ENCODE results near the gene CES3. TPM values are rescaled to one million over a fixed set of nuclear protein-coding genes. Genes with fewer than 3 reads are reported as not detected.
"Not testable (repeated sequence)": the region's sequence is repeated elsewhere in the genome, so short reads cannot be mapped to it uniquely, and the experiment has no call there.

CES3 gene
- total RNA-seq, 2 experiments from 2014 or later, result 1.6 to 3.0 TPM

GRCh38 chr16:66974156-66974931 lies 13.3 kb downstream of the CES3 start:
- H3K4me1 Mint-ChIP-seq (ENCODE audit: low read depth), result peaks cover 35% of the 10 kb centered on the region
- peak overlapping the region; percentile 72 for H3K4me3 Mint-ChIP-seq
- H3K27me3 Mint-ChIP-seq; H3K9me3 Mint-ChIP-seq; H3K36me3 Mint-ChIP-seq; intact Hi-C loops (cut with micrococcal nuclease); DNase-seq: not testable (repeated sequence)
- peak overlapping the region; percentile 70 for H3K27ac Mint-ChIP-seq
- POLR2A ChIA-PET, result interaction anchor here (1.2 to 1.6 kb wide), 3 partner anchors 26 to 54 kb away, joined by 3 to 5 read pairs (median 3); no protein-coding TSS in a partner anchor
- CTCF ChIA-PET, result interaction anchor here (0.6 to 2.7 kb wide), 8 partner anchors 12 to 183 kb away, joined by 3 to 25 read pairs (median 8); partner anchors contain the start of gene CES3

- Mint-ChIP-seq H3K4me3 (peak overlapping the region; percentile 72), H3K27ac (peak overlapping the region; percentile 70), H3K4me1 (ENCODE audit: low read depth) (peaks cover 35% of the 10 kb centered on the region)
- ChIA-PET CTCF (interaction anchor here (0.8 to 3.7 kb wide), 11 partner anchors 9 to 223 kb away, joined by 3 to 25 read pairs (median 8); partner anchors contain the start of gene CES3), POLR2A (interaction anchor here (1.2 to 1.6 kb wide), 3 partner anchors 25 to 53 kb away, joined by 3 to 5 read pairs (median 3); no protein-coding TSS in a partner anchor)
- intact Hi-C loops (cut with micrococcal nuclease); H3K36me3 Mint-ChIP-seq; H3K9me3 Mint-ChIP-seq; H3K27me3 Mint-ChIP-seq: not testable (repeated sequence)
- peak; percentile 84 for DNase-seq
Observed at GRCh38 chr16:66974932-66975246, 13.8 kb downstream of the CES3 start.

- no peak for DNase-seq
- CTCF ChIA-PET, result interaction anchor here (0.7 to 3.7 kb wide), 15 partner anchors 9 to 222 kb away, joined by 3 to 25 read pairs (median 7); partner anchors contain the start of genes CES3, FBXL8 and TRADD
- Mint-ChIP-seq H3K36me3 (no peaks in the 10 kb centered on the region), H3K9me3 (no peaks in the 10 kb centered on the region), H3K27me3 (no peaks in the 10 kb centered on the region), H3K4me3 (peak overlapping the region; percentile 72), H3K27ac (peak overlapping the region; percentile 70), H3K4me1 (ENCODE audit: low read depth) (peaks cover 35% of the 10 kb centered on the region)
- intact Hi-C loops (cut with micrococcal nuclease), result no loop called here
- POLR2A ChIA-PET, result interaction anchor here (0.8 to 1.6 kb wide), 5 partner anchors 10 to 53 kb away, joined by 3 to 6 read pairs (median 5); partner anchors contain the start of gene CBFB
Observed at GRCh38 chr16:66975302-66975893, 14.3 kb downstream of the CES3 start.

- peak overlapping the region; percentile 43 for H3K27ac Mint-ChIP-seq
- DNase-seq, result no peak
- ChIA-PET POLR2A (no interaction called here), CTCF (interaction anchor here (0.5 to 3.7 kb wide), 16 partner anchors 11 to 250 kb away, joined by 3 to 45 read pairs (median 11); partner anchors contain the start of genes CES3, FBXL8, TMEM208 and TRADD)
- H3K27me3 Mint-ChIP-seq, result no peaks in the 10 kb centered on the region
- H3K4me3 Mint-ChIP-seq, result peak overlapping the region; percentile 34
- H3K36me3 Mint-ChIP-seq, result peaks cover 5% of the 10 kb centered on the region
- intact Hi-C loops (cut with micrococcal nuclease), result loop anchor here (1.0 kb wide), 5 partner anchors 22 to 209 kb away; partner anchors contain the start of genes FBXL8 and TRADD
- peaks cover 44% of the 10 kb centered on the region for H3K4me1 Mint-ChIP-seq (ENCODE audit: low read depth)
- no peaks in the 10 kb centered on the region for H3K9me3 Mint-ChIP-seq
Observed at GRCh38 chr16:66976746-66977145, 15.7 kb downstream of the CES3 start.

- Mint-ChIP-seq H3K36me3 (peaks cover 9% of the 10 kb centered on the region), H3K27ac (peak overlapping the region; percentile 54), H3K4me3 (no peak overlapping the region), H3K27me3 (no peaks in the 10 kb centered on the region), H3K4me1 (ENCODE audit: low read depth) (peaks cover 50% of the 10 kb centered on the region), H3K9me3 (no peaks in the 10 kb centered on the region)
- intact Hi-C loops (cut with micrococcal nuclease), result loop anchor here (1.0 kb wide), 5 partner anchors 23 to 208 kb away; partner anchors contain the start of genes FBXL8 and TRADD
- DNase-seq, result peak; percentile 95
- POLR2A ChIA-PET, result interaction anchor here (1.8 kb wide), 1 partner anchor 182 kb away, joined by 5 read pairs; the partner anchor contains the start of genes FBXL8 and TRADD
- CTCF ChIA-PET, result interaction anchor here (0.5 to 3.7 kb wide), 18 partner anchors 12 to 249 kb away, joined by 3 to 45 read pairs (median 8); partner anchors contain the start of genes CES3, FBXL8, TMEM208 and TRADD
Observed at GRCh38 chr16:66977341-66978113, 16.5 kb downstream of the CES3 start.

GRCh38 chr16:66979011-66979717 lies 18.1 kb downstream of the CES3 start:
- no peaks in the 10 kb centered on the region for H3K27me3 Mint-ChIP-seq
- DNase-seq, result no peak
- peak overlapping the region; percentile 38 for H3K27ac Mint-ChIP-seq
- no peaks in the 10 kb centered on the region for H3K9me3 Mint-ChIP-seq
- no peak overlapping the region for H3K4me3 Mint-ChIP-seq
- CTCF ChIA-PET, result interaction anchor here (1.0 to 3.7 kb wide), 12 partner anchors 18 to 291 kb away, joined by 3 to 45 read pairs (median 10); partner anchors contain the start of genes CES3, FBXL8 and TRADD
- POLR2A ChIA-PET, result interaction anchor here (0.6 to 1.8 kb wide), 2 partner anchors 173 to 180 kb away, joined by 3 to 5 read pairs; partner anchors contain the start of genes FBXL8 and TRADD
- H3K4me1 Mint-ChIP-seq (ENCODE audit: low read depth), result peaks cover 62% of the 10 kb centered on the region
- intact Hi-C loops (cut with micrococcal nuclease), result no loop called here
- peaks cover 11% of the 10 kb centered on the region for H3K36me3 Mint-ChIP-seq

- H3K27ac Mint-ChIP-seq, result peak overlapping the region; percentile 100
- ChIA-PET POLR2A (interaction anchor here (1.0 to 3.3 kb wide), 5 partner anchors 17 to 177 kb away, joined by 3 to 24 read pairs (median 10); partner anchors contain the start of genes FBXL8 and TRADD), CTCF (interaction anchor here (0.7 to 4.6 kb wide), 10 partner anchors 19 to 202 kb away, joined by 3 to 29 read pairs (median 4); partner anchors contain the start of genes FBXL8, NAE1, PDP2 and TRADD)
- H3K9me3 Mint-ChIP-seq, result no peaks in the 10 kb centered on the region
- H3K4me1 Mint-ChIP-seq (ENCODE audit: low read depth), result peaks cover 68% of the 10 kb centered on the region
- no peak for DNase-seq
- H3K27me3 Mint-ChIP-seq, result no peaks in the 10 kb centered on the region
- intact Hi-C loops (cut with micrococcal nuclease), result no loop called here
- H3K4me3 Mint-ChIP-seq, result no peak overlapping the region
- peaks cover 22% of the 10 kb centered on the region for H3K36me3 Mint-ChIP-seq
Observed at GRCh38 chr16:66983033-66983432, 22.0 kb downstream of the CES3 start.

GRCh38 chr16:66984892-66985311 lies 23.8 kb downstream of the CES3 start:
- H3K9me3 Mint-ChIP-seq, result no peaks in the 10 kb centered on the region
- peak; percentile 91 for DNase-seq
- CTCF ChIA-PET, result interaction anchor here (1.1 to 4.6 kb wide), 8 partner anchors 29 to 201 kb away, joined by 3 to 29 read pairs (median 6); partner anchors contain the start of genes B3GNT9, FBXL8 and TRADD
- peaks cover 22% of the 10 kb centered on the region for H3K36me3 Mint-ChIP-seq
- POLR2A ChIA-PET, result interaction anchor here (0.9 to 3.3 kb wide), 6 partner anchors 9 to 259 kb away, joined by 3 to 21 read pairs (median 8); partner anchors contain the start of genes FBXL8 and TRADD
- no peaks in the 10 kb centered on the region for H3K27me3 Mint-ChIP-seq
- peaks cover 63% of the 10 kb centered on the region for H3K4me1 Mint-ChIP-seq (ENCODE audit: low read depth)
- intact Hi-C loops (cut with micrococcal nuclease), result loop anchor here (1.0 to 2.0 kb wide), 6 partner anchors 15 to 327 kb away; partner anchors contain the start of genes FBXL8, MATCAP1 and TRADD
- peak overlapping the region; percentile 55 for H3K4me3 Mint-ChIP-seq
- H3K27ac Mint-ChIP-seq, result peak overlapping the region; percentile 100

GRCh38 chr16:66986559-66986958 lies 25.5 kb downstream of the CES3 start:
- H3K9me3 Mint-ChIP-seq, result no peaks in the 10 kb centered on the region
- CTCF ChIA-PET, result interaction anchor here (2.1 to 4.6 kb wide), 2 partner anchors 27 to 31 kb away, joined by 8 to 24 read pairs; no protein-coding TSS in a partner anchor
- DNase-seq, result no peak
- H3K27ac Mint-ChIP-seq, result peak overlapping the region; percentile 100
- peaks cover 54% of the 10 kb centered on the region for H3K4me1 Mint-ChIP-seq (ENCODE audit: low read depth)
- no peaks in the 10 kb centered on the region for H3K27me3 Mint-ChIP-seq
- POLR2A ChIA-PET, result interaction anchor here (1.9 to 3.3 kb wide), 2 partner anchors 14 to 27 kb away, joined by 18 to 21 read pairs; no protein-coding TSS in a partner anchor
- H3K4me3 Mint-ChIP-seq, result peak overlapping the region; percentile 65
- H3K36me3 Mint-ChIP-seq, result peaks cover 17% of the 10 kb centered on the region
- intact Hi-C loops (cut with micrococcal nuclease), result no loop called here

GRCh38 chr16:66988197-66988788 lies 27.2 kb downstream of the CES3 start, which contains the start of gene CES4A:
CES4A (plus strand) TSS chr16:66988589; CDS start chr16:66988773, 184 bp downstream.
- Mint-ChIP-seq H3K36me3 (peaks cover 11% of the 10 kb centered on the region), H3K9me3 (no peaks in the 10 kb centered on the region), H3K4me3 (peak within 1 kb of the TSS; percentile 65), H3K27ac (peak within 1 kb of the TSS; percentile 74), H3K27me3 (no peaks in the 10 kb centered on the region), H3K4me1 (ENCODE audit: low read depth) (peaks cover 42% of the 10 kb centered on the region)
- POLR2A ChIA-PET, result interaction anchor here (1.3 kb wide), 1 partner anchor 25 kb away, joined by 3 read pairs; no protein-coding TSS in a partner anchor
- peak; percentile 58 for DNase-seq
- intact Hi-C loops (cut with micrococcal nuclease), result no loop called here
- CTCF ChIA-PET, result interaction anchor here (0.7 to 1.0 kb wide), 2 partner anchors 29 to 167 kb away, joined by 4 read pairs; no protein-coding TSS in a partner anchor
